HPDE6-E6E7 (cell line): ENCODE data around the gene SPTBN1.
"Not testable (repeated sequence)": the region's sequence is repeated elsewhere in the genome, so short reads cannot be mapped to it uniquely, and the experiment has no call there.

Source experiments
- DNase-seq: peaks from one replicate; pipeline ENCODE4 v3.0.0; 2011; ENCODE audit warnings: missing footprints; ENCODE audit errors: extremely low spot score

The SPTBN1 gene

DNA sequence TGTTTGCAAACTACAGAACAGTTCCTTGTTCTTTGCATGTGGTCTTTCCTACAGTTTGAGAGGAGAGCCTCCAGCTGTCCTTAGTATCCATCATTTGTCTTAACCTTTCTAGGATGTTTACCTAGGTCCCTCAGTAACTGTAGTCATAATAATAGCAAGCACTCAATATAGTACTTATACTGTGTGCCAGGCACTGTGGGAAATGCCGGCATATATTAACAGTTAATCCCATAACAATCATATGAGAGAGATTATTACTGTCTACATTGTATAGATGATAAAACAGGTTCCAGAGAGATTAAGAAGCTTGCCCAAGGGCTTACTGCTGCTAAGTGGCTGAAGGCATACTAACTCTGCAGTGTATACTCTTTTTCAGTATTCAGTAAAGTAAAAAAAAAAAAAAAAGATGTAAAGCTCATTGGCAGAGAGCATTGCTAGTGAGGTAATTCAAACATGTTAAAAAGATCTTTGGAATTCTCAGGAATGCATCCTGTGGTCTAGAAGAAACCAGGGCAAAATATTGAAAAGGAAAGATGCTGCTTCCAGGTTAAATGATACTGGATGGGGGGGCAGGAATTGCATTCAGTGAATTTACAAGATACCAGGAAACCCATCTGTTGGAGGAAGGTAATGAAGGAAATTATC lies 72.3 kb downstream of the SPTBN1 start:
- no peak for DNase-seq

DNA sequence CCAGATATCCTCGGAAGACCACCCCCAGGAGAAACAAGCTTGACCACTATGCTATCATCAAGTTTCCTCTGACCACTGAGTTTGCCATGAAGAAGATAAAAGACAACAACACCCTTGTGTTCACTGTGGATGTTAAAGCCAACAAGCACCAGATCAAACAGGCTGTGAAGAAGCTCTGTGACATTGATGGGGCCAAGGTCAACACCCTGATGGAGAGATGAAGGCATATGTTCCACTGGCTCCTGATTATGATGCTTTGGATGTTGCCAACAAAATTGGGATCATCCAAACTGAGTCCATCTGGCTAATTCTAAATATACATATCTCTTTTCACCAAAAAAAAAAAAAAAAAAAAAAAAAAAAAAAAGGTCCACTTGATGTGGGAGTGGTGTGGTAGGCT lies 73.4 kb downstream of the SPTBN1 start:
- not testable (repeated sequence) for DNase-seq

DNA sequence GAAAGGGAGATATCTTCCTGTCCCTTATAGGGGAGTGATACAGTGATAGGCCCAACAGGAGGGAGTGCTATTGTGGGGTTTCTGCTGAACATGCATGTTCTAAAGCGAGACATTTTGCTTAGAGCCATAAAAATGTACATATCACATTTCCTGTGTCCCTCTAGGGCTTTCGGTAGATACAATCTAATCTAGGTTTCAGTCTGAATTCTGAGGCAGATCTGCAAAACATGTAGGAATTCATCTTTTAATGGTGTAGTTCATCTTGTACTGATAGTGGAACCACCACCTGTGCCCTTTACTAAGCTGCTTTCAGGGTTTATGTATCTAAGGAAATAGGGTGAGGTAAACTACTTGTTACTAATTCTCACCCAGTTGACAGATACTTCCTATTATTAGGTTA lies 73.8 kb downstream of the SPTBN1 start:
- DNase-seq: no peak

DNA sequence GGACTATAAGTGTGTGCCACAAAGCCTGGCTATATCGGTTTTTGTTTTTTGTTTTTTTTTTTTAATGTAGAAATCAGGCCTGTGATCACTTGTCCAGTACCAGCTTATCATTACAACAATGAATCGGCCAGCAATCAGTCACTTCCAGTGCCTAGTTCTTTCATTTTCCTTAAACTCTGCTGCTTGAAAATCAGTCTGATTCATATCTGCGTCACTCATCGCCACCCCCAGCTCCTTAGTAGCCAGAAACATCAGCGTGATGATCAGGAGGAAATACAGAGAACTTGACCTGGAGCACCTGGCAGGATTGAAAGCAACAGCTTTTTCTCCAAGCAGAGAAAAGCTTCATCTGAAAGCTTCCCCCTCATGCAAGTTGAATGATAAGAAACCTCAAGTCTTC lies 75.4 kb downstream of the SPTBN1 start:
- peak; percentile 82 for DNase-seq

DNA sequence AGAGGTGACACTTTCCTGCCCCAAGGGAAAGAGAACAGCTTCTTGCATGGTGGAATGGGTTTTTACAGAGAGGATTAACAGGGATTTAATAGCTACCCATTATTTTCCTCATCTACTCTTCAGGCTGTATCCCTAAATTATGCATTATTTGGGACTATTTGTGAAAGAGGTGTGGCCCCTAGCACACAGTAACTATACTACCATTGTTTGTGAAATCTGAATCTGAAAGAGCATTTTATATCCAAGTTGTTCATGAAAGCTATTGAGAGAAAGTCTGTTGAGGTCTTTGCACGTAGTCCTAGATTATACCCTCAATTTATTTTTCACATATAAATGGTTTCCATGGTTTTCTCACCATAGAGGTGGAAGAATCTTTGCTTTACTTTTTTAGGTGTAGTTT lies 78.1 kb downstream of the SPTBN1 start:
- no peak for DNase-seq

GRCh38 chr2:54534625-54535024 lies 78.5 kb downstream of the SPTBN1 start:
- DNase-seq: no peak

- DNase-seq: no peak
Observed at GRCh38 chr2:54535599-54536195, 79.6 kb downstream of the SPTBN1 start.

DNA sequence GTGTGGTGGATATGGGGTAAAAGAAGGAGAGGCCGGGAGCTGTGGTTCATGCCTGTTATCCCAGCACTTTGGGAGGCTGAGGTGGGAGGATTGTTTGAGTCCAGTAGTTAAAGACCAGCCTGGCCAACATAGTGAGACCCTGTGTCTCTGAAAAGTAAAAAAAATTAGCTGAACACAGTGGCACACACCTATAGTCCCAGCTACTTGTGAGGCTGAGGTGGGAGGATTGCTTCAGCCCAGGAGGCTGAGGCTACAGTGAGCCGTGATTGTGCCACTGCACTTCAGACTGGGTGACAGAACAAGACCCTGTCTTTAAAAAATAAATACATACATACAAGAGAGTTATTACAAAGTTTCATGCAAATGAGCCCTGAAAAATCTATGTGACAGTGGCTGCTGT lies 80.6 kb downstream of the SPTBN1 start:
- no peak for DNase-seq

- DNase-seq: no peak
Observed at GRCh38 chr2:54538537-54538936, 82.4 kb downstream of the SPTBN1 start.

DNA sequence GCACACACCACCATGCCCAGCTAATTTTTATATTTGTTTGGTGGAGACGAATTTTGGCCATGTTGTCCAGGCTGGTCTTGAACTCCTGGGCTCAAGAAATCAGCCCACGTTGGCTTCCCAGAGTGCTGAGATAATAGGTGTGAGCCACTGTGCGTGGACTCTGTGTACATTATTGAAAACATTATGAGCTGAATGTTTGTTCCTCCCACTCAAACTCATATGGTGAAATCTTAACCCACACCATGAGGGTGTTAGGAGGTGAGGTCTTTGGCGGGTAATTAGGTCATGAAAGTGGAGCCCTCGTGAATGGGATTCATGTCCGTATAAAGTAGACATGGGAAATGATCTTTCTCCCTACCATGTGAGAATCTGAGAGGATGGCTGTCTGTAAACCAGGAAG lies 83.6 kb downstream of the SPTBN1 start:
- no peak for DNase-seq

DNA sequence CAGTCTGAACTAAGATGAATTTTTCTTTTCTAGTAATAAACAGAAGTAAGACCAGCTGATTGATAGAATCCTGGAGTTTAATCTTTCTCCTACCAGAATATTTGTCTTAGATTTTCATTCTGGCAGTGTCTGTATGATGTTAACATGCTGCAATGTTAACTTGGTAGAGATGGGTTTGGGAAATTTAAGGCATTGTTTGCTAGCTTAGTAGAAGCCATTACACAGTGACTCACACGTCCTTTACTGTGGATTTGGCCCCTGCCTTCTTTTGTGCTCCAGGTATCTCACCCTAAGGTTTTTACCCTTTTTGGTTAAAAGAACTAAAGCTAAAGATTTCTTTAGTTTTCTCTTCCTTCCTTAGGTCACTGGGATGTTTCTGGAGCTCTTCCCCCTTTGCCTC lies 84.1 kb downstream of the SPTBN1 start:
- DNase-seq: no peak

DNA sequence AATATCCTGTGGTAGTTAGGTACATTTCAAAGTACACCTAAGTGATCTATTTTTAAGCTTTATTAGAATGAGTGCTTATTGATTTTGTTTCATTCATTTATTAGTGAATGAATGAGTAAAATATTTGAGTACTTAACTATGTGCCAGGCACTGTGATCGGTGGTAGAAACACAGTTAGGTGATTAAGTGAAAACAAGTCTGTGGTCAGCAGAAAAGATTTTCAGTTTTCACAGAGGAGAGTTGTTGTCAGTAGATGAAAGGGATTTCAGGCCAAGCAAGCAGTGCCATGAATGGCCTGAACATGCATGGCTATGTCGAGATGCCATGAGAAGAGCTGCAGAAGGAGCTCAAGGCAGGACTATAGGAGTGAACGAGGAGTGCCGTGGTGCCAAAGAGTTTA lies 85.9 kb downstream of the SPTBN1 start:
- DNase-seq: no peak

DNA sequence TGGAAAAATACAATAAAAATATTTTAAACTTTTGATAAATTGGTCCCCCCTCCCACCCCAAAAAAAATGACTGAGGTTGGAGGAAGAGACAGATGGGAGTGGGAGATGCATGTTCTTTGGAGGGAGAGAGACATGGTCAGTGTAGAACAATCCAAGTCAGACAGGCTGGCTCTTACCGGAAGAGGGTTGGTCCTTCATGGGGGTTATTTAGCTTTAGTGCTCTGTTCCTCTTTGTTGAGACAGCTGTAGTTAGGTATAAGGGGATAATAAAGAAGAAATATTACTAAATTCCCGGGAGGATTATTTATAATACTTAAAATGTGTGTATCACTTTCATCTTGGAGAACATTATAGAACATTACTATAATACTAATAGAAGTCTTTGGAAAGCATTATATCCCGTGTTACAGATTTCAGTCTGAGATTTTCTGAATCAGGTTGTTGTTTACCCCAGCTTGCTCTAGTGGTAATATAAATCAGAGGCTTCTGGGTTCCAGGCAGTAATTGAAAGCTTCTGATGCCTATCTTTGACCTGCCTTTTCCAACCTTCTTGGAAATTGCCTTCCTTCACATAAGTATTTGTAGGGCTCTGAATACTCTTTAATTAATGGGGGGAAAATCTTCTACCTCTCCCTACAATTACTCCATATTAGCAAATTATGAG lies 87.7 kb downstream of the SPTBN1 start:
- DNase-seq: no peak

DNA sequence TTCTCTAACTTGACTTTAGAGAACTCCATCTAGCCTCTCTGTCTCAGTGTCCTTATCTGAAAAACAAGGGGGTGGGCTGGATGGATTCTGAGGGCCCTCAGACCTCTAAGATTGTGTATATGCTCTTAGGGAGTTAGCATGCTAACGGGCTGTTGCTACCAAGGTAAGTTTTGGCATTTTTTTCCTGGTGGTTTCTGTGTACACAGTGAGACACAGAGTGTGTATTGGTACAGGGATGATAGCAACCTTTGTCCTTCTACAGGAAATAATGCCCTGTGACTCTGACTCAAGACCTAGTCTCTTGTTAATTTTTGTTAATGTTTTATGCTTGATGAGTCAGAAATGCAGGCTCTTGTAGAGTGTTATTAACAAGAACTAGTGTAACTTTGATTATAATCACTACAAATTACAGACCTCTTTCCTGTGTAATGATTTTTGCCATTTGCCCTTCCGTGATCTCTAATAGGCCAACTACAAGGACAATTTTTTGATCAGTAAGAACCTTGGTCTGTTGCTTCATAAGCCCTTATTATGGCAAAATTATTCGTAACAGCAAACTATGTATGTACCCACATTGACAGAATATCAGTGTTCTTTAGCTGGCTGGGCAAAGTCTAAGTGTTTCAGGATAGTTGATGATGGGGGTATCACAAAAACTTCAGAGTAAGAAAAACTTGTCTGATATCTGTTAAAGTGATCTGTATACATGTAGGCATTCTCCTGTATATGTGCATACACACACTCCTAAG lies 89.7 kb downstream of the SPTBN1 start:
- DNase-seq: peak; percentile 80

DNA sequence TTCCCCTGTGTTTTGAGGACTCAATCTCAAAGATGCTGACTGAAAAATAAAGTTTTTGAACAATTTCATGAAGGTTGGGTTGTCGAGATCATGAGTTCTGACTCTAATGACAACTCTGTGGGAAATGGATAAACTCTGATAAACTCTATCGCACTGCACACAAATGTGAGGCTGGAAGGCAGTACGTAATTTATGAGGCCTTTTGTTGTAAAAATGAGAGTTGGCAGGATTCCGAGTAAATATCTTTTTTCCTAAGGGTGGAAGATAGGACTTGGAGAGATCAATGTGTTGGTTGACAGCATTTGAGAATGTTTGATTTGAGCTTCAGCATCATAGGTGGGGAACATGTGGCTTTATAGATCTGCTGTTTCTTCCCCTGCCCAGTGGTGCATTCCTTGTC lies 90.4 kb downstream of the SPTBN1 start:
- DNase-seq: no peak

DNA sequence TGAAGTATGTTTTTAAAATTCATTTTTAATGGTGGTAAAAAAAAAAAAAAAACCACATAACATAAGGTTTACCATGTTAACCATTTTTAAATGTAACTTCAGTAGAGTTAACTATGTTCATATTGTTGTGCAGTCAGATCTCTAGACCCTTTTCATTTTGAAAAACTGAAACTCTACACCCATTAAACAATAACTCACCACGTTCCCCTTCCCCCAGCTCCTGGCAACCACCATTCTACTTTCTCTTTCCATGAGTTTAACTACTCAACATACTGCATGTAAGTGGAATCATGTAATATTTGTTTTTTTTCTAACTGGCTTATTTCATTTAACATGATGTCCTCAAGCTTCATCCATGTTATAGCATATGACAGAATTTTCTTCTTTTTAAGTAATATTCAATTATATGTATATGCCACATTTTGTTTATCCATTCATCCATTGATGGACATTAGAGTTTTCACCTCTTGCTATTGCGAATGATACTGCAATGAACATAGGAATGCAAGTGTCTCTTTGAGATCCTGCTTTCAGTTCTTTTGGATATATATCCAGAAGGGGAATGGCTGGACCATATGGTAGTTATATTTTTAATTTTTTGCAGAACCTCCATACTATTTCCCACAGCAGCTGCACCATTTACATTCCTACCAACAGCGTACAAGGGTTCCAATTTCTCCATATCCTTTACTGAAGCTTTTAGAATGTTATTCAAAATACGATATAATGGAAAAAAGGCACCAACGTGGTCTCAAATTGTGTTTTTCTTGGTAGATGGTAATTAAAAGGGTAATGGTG lies 91.0 kb downstream of the SPTBN1 start:
- DNase-seq: no peak

DNA sequence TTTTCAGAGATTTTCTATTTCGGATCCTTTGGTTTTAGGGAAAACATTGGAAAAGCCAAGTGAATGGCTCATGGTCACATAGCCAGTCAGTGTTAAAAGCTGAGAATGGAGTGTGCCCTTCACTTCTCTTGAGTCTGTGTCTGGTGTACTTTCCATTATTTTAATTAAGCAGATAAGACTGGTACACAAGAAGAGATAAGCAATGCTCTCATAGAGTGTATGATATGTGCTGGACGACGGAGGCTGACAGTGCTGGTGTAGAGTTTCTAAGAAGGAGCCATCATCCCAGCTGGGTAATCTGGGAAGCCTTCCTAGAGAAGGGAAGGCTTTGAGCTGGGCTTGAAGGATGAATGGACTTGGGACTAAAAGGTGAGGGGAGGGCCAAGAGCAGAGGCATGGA lies 93.3 kb downstream of the SPTBN1 start:
- DNase-seq: no peak

- no peak for DNase-seq
Observed at GRCh38 chr2:54549917-54550518, 93.9 kb downstream of the SPTBN1 start.

DNA sequence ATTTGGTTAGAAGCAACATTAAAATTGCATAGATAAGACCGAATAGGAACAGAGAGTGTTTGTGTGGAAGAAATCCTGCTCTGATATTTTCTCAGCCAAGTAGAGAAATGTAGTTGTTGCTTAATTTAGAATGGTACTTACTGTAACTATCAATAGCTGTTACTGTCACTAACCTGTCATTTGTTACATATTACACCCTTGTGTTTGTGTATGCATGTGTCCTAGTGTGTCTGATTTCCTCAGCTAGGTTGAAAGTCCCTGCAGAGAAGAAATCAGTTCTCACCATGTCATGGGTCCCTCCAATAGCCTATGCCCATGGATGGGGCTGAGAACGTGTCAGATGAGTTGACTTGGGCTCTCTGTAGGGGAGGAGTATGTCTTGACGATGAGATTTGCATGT lies 94.4 kb downstream of the SPTBN1 start:
- DNase-seq: no peak

- no peak for DNase-seq
Observed at GRCh38 chr2:54551123-54551756, 95.1 kb downstream of the SPTBN1 start.

- DNase-seq: no peak
Observed at GRCh38 chr2:54553075-54553474, 96.9 kb downstream of the SPTBN1 start.
